Endothelial cell of umbilical vein (primary cell): ENCODE data around the gene CNNM2. TPM values are rescaled to one million over a fixed set of nuclear protein-coding genes. Genes with fewer than 3 reads are reported as not detected.

ENCODE experiments used
- BruUV-seq: library from RNA; stranded (reverse); fragments of 400-500 nt; replicated peaks from 2 replicates; lab custom pipeline; 2021; lab: Mats Ljungman, UMichigan
- CTCF ChIA-PET: fragments of 300-600, 350-600 bp; sonication (Branson Sonifier 250); formaldehyde crosslinking; loops from one replicate; lab custom pipeline; 2021; ENCODE audit warnings: antibody characterized with exemption, inconsistent platforms; lab: Charles Lee
- POLR2A ChIA-PET: fragments of 300-600, 350-600 bp; sonication (Branson Sonifier 250); formaldehyde crosslinking; loops from one replicate; lab custom pipeline; 2021; ENCODE audit warnings: antibody characterized with exemption, inconsistent platforms; lab: Charles Lee
- DNase-seq: peaks from one replicate; pipeline ENCODE4 v3.0.0-alpha.2; 2011; ENCODE audit warnings: low read depth, low spot score
- FAIRE-seq: peaks from 2 replicates; lab custom pipeline; 2011; peaks lifted over from hg19 to GRCh38; lab: Jason Lieb, UNC
- H2AFZ ChIP-seq: 2 replicates; pipeline ENCODE4 v1.6.0; 2012; ENCODE audit warnings: low read depth, low read length, control low read depth, inconsistent platforms
- H3K27ac ChIP-seq: 2 replicates; pipeline ENCODE4 v1.5.1; 2011; ENCODE audit warnings: low read depth, mild to moderate bottlenecking, control low read depth, low read length, moderate library complexity; ENCODE audit not compliant: insufficient read depth
- H3K27me3 ChIP-seq, 2 experiments: 2 replicates each; pipeline versions ENCODE4 v1.6.0 to v1.6.1; 2011; ENCODE audit warnings: low read length in 2 of 2, mixed read lengths in 1 of 2; ENCODE audit not compliant: control insufficient read depth in 2 of 2, insufficient read depth in 2 of 2
- H3K36me3 ChIP-seq, 2 experiments: 2 replicates in 1 of 2; 3 replicates in 1 of 2; pipeline ENCODE4 v1.5.1; 2011; ENCODE audit warnings: low read length in 2 of 2, mild to moderate bottlenecking in 1 of 2, moderate library complexity in 1 of 2; ENCODE audit not compliant: control insufficient read depth in 2 of 2, insufficient read depth in 2 of 2; ENCODE audit errors: extremely low read depth in 1 of 2
- H3K4me1 ChIP-seq: 3 replicates; pipeline ENCODE4 v1.5.1; 2011; ENCODE audit warnings: mild to moderate bottlenecking, low read length; ENCODE audit not compliant: control insufficient read depth, insufficient read depth; ENCODE audit errors: extremely low read depth
- H3K4me2 ChIP-seq: 2 replicates; pipeline ENCODE4 v1.6.1; 2011; ENCODE audit warnings: low read length, control low read depth, mixed read lengths; ENCODE audit not compliant: insufficient read depth
- H3K4me3 ChIP-seq, 3 experiments: fragments of 200-600 bp in 1 of 3; sonication (generic), shearing (Covaris generic) in 1 of 3; replicated peaks in 1 of 3; 2 replicates each; pipeline ENCODE4 v1.5.1; 2011 to 2016; ENCODE audit warnings: control low read depth in 3 of 3, low read length in 3 of 3, mild to moderate bottlenecking in 2 of 3, inconsistent platforms in 1 of 3, low read depth in 1 of 3, moderate library complexity in 1 of 3; ENCODE audit not compliant: insufficient read depth in 1 of 3
- H3K79me2 ChIP-seq: 2 replicates; pipeline ENCODE4 v1.6.0; 2012; ENCODE audit warnings: low read length, inconsistent platforms; ENCODE audit not compliant: control insufficient read depth, insufficient read depth
- H3K9ac ChIP-seq: replicated peaks from 2 replicates; pipeline ENCODE3; 2011; ENCODE audit warnings: low read length, control low read depth; ENCODE audit not compliant: insufficient read depth; ENCODE audit errors: extremely low read depth
- H3K9me1 ChIP-seq: replicated peaks from 3 replicates; pipeline ENCODE4 v1.6.0; 2011; ENCODE audit warnings: mild to moderate bottlenecking, low read length; ENCODE audit not compliant: control insufficient read depth, insufficient read depth; ENCODE audit errors: extremely low read depth
- H3K9me3 ChIP-seq: replicated peaks from 2 replicates; pipeline ENCODE4 v1.5.1; 2012; ENCODE audit warnings: low read length, inconsistent platforms; ENCODE audit not compliant: control insufficient read depth, insufficient read depth
- H4K20me1 ChIP-seq: replicated peaks from 2 replicates; pipeline ENCODE3; 2011; ENCODE audit warnings: mild to moderate bottlenecking, low read length; ENCODE audit not compliant: control insufficient read depth, insufficient read depth; ENCODE audit errors: extremely low read depth
- EZH2 ChIP-seq: IDR thresholded peaks from 2 replicates; pipeline ENCODE4 v1.6.1; 2012; ENCODE audit warnings: borderline replicate concordance, low read depth, mild to moderate bottlenecking, moderate library complexity, low read length, inconsistent platforms; ENCODE audit not compliant: severe bottlenecking
- FOS ChIP-seq: IDR thresholded peaks from 2 replicates; pipeline ENCODE4 v1.6.1; 2011; ENCODE audit warnings: mild to moderate bottlenecking, low read length, moderate library complexity, borderline replicate concordance; ENCODE audit not compliant: insufficient read depth
- GATA2 ChIP-seq: IDR thresholded peaks from 2 replicates; pipeline ENCODE4 v1.7.0; 2011; ENCODE audit warnings: low read depth, mild to moderate bottlenecking, moderate library complexity, mixed read lengths, low read length; ENCODE audit not compliant: insufficient read length, insufficient read depth
- JUN ChIP-seq: IDR thresholded peaks from 2 replicates; pipeline ENCODE4 v1.6.1; 2011; ENCODE audit warnings: borderline replicate concordance, low read depth; ENCODE audit not compliant: insufficient read length, insufficient read depth
- MYC ChIP-seq: IDR thresholded peaks from one replicate; pipeline ENCODE4 v1.6.1; 2011; ENCODE audit warnings: mild to moderate bottlenecking, low read depth, low read length
- POLR2A ChIP-seq: IDR thresholded peaks from 2 replicates; pipeline ENCODE4 v1.6.1; 2012; ENCODE audit warnings: low read depth, mild to moderate bottlenecking, control low read depth, low read length
- POLR2AphosphoS5 ChIP-seq: IDR thresholded peaks from 2 replicates; pipeline ENCODE4 v1.6.1; 2012; ENCODE audit warnings: low read depth, mild to moderate bottlenecking, control low read depth, low read length, moderate library complexity; ENCODE audit not compliant: insufficient read depth
- dilution Hi-C: fragments of 300-500 bp; cut with MboI; formaldehyde crosslinking; loops from one replicate; pipeline ENCODE4 v1.15.0; 2019; ENCODE audit warnings: low sequenced_read_pairs; ENCODE audit not compliant: extremely low pct_ligation_motif_present
- intact Hi-C: fragments of 100-400 bp; cut with micrococcal nuclease; formaldehyde crosslinking; loops from one replicate; pipeline ENCODE4 v1.10.0; 2022
- polyA plus RNA-seq, 4 experiments: library from polyadenylated mRNA; depleted of rRNA in 3 of 4; stranded (reverse) in 3 of 4; unstranded in 1 of 4; fragments of >200 nt; gene quantifications; 2 replicates each; pipeline versions ENCODE4 v1.2.1 to v1.2.3, GENCODE V29; 2011 to 2012; ENCODE audit warnings: missing spikeins in 1 of 4
- total RNA-seq: library from RNA; stranded (reverse); gene quantifications from 2 replicates; pipeline ENCODE4 v1.2.3, GENCODE V29; 2021
- TF ChIP-seq, protein P1 (sequence below): IDR thresholded peaks from 2 replicates; pipeline ENCODE4 v1.6.1; 2011; ENCODE audit not compliant: insufficient read depth, insufficient read length
- TF ChIP-seq, protein P2 (sequence below), 2 donors: IDR thresholded peaks; 1 replicate in 1 of 2; 2 replicates in 1 of 2; pipeline ENCODE4 v1.5.1; 2011; ENCODE audit warnings: low read length in 2 of 2, mild to moderate bottlenecking in 2 of 2, moderate library complexity in 2 of 2, control low read depth in 1 of 2, inconsistent platforms in 1 of 2, low read depth in 1 of 2; ENCODE audit not compliant: insufficient read depth in 1 of 2; ENCODE audit errors: extremely low read depth in 1 of 2

Gene CNNM2
- total and polyA plus RNA-seq, 2 donors (not counting 3 experiments of a cell fraction or from before 2014, with no cell fraction given) = 1.9 to 3.0 TPM

DNA sequence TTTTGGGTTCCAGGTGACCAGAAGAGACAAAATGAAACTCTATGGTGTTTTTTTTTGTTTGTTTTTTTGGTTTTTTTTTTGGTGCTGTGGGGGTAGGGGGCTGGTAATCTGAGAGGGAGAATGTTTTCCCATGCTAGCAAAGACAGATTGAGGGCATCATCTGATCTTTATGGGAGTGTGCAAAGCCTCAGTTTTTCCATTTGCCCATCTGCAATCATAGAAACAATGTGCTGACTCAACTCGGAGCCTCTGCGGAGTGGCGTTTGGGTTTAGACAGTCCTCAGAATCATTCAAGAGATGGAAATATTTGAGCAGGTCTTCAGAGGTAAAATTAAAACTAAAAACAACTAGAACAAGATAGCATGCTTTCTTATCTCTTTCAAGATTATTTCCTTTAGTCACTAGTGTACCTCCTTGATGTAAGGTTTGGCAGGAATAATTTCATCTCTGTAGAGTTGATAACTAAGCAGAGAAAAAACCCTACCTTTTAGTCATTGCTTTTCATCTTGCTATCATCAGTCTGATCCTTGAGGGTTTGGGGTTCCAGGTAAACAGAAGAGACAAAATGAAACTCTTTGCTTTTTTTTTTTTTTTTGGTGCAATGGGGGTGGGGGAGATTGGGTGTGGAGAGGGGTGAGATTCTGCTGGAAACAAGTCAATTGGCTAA lies 18.0 kb downstream of the CNNM2 start:
- Histone ChIP-seq H3K4me3 (no peak overlapping the region), H4K20me1 (no peaks in the 10 kb centered on the region), H3K27me3 (no peaks in the 10 kb centered on the region), H3K27ac (no peak overlapping the region), H3K4me1 (no peaks in the 10 kb centered on the region), H3K4me2 (no peak overlapping the region), H3K79me2 (no peaks in the 10 kb centered on the region), H3K9ac (no peak overlapping the region), H3K9me3 (no peaks in the 10 kb centered on the region), H2AFZ (no peak overlapping the region), H3K9me1 (no peaks in the 10 kb centered on the region), H3K36me3 (no peaks in the 10 kb centered on the region)
- ChIA-PET POLR2A (no interaction called here), CTCF (no interaction called here)
- no TSS peak for BruUV-seq
- DNase-seq (no peak), FAIRE-seq (no peak)
- intact Hi-C loops = no loop called here
- dilution Hi-C loops = no loop called here
- TF ChIP-seq FOS = no peak
- no peak for TF ChIP-seq POLR2AphosphoS5
- no peak for TF ChIP-seq MYC
- TF ChIP-seq GATA2 = no peak
- TF ChIP-seq, protein P1, sequence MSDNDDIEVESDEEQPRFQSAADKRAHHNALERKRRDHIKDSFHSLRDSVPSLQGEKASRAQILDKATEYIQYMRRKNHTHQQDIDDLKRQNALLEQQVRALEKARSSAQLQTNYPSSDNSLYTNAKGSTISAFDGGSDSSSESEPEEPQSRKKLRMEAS = no peak
- TF ChIP-seq, protein P2, sequence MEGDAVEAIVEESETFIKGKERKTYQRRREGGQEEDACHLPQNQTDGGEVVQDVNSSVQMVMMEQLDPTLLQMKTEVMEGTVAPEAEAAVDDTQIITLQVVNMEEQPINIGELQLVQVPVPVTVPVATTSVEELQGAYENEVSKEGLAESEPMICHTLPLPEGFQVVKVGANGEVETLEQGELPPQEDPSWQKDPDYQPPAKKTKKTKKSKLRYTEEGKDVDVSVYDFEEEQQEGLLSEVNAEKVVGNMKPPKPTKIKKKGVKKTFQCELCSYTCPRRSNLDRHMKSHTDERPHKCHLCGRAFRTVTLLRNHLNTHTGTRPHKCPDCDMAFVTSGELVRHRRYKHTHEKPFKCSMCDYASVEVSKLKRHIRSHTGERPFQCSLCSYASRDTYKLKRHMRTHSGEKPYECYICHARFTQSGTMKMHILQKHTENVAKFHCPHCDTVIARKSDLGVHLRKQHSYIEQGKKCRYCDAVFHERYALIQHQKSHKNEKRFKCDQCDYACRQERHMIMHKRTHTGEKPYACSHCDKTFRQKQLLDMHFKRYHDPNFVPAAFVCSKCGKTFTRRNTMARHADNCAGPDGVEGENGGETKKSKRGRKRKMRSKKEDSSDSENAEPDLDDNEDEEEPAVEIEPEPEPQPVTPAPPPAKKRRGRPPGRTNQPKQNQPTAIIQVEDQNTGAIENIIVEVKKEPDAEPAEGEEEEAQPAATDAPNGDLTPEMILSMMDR (IDR thresholded peaks at IDR 0.05; ENCODE audit: extremely low read depth in 1 of 2, insufficient read depth in 1 of 2, low read depth in 1 of 2, low read length in 2 of 2) = no peak
- no peak for TF ChIP-seq EZH2
- no peak for TF ChIP-seq POLR2A
- TF ChIP-seq JUN = no peak
